ENCODE measurements around the gene PABPN1L.
"Not testable (repeated sequence)": the region's sequence is repeated elsewhere in the genome, so short reads cannot be mapped to it uniquely, and the experiment has no call there.

The PABPN1L gene

DNA sequence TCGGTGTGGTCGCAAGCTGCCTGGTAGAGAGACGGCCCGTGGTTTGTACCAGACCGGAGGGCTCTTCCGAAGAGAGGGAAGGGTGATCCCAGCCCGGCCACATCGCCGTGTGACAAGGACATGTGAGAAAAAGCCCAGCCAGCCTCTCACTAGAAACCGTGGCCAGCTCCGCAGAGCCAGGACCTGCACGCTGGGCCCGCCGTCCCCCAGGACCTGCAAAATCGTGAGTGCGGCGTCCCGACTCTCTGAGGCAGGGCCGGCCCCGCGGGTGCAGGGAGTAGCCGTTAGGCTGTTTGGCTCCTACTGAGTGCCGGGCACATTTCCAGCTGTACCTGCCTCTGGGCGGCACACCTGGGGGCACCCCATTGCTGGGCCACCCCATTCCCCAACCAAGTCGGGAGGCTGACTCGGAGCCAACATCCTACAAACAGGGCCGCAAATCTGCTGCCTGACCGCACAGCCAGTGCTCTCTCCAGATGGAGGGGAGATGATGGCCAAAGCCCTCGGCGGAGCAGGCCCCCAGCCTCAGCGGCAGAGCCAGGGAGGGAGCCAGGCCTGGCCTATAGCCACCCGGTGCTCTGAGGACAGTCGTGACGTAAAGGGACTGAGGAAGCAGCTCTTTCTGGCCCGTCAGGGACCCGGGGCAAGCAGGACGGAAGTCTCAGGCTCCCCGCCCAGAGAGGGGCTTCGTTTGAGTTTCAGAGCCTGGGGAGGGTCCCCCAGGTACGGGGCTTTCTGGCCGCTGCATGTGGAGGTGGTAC, 33.6 kb upstream of the PABPN1L start:
- no peak for DNase-seq

DNA sequence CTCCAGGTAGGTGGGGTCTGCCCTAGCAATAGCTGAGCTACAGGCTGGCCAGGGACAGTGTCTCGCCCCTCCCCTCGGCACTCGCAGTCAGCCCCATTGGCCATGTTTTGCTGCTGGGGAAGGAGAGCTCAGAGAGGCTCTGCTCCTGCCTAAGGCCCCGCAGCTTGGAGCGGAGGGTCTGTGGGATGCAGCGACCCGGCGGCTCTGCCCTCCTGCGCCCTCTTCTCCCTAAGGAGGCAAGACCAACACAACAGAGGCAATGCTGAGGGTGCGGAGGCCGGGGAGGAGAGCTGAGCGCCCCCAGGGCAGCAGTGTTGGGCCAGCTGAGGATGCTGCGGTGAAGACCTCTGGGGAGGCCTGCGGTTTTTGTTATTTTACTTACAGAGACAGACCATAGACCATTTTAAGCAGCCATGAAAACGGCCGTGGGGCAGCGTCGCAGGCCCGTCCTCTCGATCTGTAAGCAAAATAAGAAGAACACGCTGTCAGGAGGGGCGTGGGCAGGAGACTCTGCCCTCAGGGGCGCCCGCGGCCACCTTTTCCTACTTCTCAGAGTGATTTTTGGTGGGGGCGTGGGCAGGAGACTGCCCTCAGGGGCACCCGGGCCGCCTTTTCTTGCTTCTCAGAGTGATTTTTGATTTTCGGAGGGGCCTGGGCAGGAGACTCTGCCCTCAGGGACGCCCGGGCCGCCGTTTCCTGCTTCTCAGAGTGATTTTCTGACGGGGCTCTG, 31.4 kb upstream of the PABPN1L start:
- no peak for DNase-seq

DNA sequence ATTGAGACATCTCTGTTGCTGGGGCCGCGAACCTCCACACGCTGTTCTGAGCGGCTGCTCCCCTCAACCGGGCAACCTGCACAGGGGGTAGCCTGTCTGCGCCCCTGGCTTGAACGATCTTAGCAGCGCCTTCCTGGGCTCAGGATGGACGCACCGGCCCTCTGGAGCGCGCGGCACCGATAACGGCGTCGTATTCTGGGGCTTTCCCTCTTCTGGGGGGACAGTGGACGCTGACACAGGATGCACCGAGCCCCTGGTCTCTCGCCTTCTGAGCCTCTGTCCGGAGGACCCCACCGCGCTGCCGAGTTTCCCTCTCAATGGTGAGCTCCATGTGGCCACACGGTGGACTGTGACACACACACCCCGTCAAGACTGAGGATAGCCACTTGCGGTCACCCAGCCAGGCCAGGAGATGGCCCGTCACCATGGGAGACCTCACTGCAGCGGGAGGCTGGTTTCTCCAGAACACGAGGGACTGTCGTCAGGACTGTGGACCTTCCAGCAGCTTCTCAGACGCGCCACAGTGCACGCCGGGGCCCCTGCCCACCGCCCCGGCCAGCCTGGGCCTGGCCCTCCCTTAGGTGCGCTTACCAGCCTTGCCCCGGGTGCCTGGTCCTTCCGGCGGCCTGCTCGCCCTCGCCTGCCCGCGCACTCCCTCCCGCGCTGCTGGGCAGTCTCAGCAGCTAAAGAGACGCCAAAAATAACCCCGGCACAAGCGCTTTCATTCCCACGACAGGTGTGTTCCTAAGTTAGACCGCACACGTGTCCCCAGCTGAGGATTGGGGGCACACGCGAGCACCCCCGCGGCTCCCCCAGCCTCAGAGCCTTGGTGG, 30.0 kb upstream of the PABPN1L start:
- no peak for DNase-seq

DNA sequence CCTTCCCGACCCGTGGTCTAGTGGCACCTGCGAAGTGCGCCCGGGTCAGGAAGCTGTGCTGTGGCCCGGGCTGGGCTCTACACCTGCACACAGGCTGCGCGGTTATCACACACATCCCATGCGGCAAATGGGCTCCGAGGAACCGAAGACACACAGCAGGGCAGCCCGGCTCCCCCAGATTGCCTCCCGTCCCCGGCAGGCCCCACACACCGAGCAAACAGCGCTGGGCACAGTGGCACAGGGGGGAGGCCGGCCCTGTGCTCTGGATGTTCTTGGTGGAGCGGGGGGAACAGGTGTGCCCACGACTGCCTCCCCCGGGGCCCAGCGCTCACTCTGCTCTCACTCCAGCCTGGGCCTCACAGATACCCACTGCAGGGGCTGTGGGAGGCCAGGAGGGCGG, 28.9 kb upstream of the PABPN1L start:
- no peak for DNase-seq

DNA sequence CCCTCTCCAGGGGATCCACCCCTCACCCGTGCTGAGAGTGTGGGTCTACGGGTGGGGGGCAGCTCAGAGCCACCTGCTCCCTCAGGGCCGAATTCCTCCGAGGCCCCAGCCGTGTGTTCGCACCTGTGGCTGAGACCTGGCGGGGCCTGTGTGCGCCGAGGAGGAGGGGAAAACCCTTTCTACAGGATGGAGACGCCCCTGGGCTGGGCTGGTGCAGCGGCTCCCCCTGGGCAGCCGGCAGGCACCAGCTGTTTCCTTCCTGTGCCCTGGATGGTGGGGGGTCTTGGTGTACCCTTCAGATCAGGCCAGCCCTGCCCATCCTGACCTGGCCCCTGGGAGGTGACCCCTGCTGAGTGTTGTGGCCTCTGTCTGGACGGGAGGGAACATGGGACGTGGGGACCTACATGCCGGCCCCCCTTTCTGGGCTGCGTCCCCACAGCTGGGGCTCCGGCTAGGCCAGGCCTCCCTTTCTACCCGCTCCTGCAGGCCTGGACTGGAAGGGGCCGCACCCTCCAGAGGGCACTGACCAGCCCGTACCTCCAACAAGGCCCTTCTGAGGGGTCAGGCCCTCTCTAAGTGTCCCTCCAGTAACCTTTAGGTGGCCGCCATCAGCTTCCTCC, 28.3 kb upstream of the PABPN1L start:
- DNase-seq = no peak

DNA sequence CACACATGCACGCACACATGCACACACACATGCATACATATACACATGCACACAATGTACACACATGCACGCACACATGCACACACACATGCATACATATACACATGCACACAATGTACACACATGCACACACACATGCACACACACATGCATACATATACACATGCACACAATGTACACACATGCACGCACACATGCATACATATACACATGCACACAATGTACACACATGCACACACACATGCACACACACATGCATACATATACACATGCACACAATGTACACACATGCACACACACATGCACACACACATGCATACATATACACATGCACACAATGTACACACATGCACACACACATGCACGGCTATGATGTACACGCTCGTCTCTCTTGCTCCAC, 27.8 kb upstream of the PABPN1L start:
- not testable (repeated sequence) for DNase-seq

DNA sequence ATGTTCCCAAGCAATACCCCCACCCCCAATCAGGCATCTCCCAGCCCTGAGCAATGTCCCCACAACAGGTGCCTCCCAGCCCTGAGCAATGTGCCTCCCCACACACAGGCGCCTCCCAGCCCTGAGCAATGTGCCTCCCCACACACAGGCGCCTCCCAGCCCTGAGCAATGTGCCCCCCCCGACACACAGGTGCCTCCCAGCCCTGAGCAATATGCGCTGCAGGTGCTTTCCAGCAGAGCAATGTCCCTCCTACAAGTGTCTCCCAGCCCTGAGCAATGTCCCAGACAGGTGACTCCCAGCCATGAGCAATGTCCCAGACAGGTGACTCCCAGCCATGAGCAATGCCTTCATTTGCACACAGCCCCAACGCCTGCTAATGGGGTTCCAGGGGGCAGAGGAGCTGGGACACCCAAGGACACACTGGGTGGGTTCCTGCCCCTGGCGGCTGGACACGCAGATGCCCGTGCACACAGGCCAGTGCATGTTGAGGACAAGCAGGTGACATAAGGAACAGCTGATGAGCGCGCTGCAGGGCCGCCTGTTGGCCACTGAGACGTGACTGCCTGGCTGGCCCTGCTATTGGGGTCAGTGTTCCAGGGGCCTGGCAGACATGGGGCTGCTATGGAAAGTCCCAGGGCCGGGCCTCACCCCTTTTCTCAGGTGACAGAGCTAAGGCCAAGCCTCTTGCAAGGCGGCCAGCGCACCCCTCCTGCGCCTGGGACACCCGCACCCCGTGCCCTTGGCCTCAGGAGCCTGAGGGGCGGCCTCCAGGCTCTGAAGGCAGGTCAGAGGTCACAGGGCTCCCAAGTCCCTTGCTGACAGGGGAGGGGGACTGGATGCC, 26.9 kb upstream of the PABPN1L start:
- no peak for DNase-seq

DNA sequence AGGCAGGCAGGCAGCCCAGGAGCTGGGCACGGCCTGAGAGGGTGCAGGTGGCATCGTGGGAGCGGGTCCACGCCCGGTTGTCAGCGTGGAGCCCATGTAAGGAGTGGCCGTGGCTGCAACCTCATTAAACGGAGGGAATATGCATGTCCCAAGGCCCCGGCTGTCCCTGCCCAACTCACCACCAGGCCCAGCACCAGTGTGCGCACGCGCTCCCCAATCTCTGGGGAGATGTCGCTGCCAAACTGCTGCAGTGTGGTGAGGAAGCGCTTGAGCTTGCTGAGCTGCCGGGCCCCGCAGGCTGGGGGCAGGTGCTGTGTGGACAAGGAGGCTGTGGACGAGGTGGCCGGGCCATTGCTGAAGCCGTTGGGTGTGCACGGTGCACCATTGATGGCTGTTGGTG, 25.6 kb upstream of the PABPN1L start:
- no peak for DNase-seq

DNA sequence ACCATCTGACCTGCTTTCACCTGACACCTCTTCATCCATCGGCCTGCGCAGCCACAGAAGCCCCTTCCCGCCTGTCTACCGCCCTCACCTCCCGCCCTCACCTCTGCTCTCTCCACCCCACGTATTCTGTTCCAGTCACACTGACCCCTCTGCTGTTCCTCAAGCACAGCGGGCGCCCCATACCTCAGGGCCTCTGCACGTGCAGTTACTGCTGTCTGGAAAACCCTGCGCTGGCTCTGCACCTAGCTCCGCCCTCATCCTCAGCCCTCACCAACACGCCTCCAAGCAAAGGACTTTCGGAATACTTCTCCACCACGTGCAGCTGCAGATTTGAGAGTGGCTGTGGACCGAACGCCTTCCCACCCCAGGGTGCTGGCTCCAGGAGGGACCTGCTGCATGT, 24.6 kb upstream of the PABPN1L start:
- no peak for DNase-seq

DNA sequence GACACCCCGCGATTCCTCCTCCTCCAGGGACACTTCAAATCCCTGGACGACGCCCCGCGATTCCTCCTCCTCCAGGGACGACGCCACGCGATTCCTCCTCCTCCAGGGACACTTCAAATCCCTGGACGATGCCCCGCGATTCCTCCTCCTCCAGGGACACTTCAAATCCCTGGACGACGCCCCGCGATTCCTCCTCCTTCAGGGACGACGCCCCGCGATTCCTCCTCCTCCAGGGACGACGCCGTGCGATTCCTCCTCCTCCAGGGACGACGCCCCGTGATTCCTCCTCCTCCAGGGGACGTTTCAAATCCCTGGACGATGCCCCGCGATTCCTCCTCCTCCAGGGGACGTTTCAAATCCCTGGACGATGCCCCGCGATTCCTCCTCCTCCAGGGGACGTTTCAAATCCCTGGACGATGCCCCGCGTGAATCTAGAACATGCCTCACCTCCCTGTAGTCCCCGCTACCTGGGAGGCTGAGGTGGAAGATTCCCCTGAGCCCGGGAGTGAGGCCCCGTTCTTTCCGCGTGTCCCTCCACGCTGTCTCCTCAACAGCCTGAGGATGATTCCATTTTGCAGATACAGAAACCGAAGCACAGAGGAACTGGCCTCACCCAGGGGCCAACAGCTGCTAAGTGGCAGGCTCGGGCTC, 23.4 kb upstream of the PABPN1L start:
- DNase-seq = not testable (repeated sequence)

DNA sequence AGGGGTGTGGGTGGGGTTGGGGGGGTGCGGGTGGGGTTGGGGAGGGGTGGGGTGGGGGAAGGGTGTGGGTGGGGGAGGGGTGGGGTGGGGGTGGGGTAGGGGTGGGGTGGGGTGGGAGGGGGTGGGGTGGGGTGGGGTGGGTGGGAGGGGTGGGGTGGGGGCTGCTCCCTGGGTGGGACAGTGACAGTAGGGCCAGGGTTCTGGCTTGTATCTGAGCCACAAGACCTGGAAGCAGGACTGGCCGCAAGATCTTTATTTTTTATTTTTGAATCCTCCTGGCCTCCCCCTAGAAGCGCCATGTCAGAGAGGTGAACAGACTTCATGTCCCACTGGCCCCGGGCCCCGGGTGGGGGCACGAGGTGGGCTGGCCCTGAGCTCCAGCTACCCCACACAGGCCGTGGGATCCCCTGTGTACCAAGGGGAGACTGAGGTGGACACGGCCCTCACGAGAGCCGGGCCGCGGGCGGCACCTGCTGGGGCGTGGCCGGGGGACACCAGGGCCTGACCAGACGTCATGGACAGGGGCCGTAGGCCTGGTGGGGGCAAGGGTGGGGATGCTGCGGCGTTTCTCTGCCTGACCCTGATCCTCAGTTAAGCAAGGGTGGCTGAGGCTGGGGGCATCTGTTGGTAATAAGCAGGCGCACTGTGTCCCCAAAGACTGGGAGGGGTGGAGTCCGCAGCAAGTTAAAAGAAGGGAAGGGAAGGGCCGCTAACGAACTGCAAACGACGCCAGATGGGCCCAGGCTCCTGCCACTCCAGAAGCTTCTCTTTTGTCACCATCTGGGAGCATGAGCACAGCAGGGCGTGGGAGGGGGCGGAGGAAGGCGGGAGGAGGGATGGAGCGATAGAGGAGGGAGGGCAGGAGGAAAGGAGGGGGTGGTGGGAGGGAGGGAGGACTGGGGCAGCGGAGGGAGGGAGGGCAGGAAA, 22.3 kb upstream of the PABPN1L start:
- peak; percentile 50 for DNase-seq

DNA sequence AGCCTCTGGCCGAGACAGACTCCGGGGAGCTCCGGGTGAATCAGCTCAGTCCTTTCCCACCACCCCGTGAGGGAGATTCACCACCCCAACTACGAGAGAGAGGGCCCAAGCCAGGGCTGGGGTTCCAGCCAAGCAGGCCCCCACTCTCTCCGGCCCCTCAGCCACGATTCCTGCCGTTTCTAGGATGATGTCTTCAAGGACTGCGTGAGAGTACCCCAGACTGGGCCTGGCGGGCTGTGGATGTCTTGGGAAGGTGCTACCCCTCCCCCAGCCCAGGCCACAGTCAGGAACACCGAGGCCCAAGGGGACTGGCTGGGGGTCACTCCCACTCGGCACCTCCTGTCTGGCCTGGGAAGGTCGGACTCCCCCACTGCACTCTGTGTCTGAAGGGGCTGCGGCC, 21.6 kb upstream of the PABPN1L start:
- no peak for DNase-seq

DNA sequence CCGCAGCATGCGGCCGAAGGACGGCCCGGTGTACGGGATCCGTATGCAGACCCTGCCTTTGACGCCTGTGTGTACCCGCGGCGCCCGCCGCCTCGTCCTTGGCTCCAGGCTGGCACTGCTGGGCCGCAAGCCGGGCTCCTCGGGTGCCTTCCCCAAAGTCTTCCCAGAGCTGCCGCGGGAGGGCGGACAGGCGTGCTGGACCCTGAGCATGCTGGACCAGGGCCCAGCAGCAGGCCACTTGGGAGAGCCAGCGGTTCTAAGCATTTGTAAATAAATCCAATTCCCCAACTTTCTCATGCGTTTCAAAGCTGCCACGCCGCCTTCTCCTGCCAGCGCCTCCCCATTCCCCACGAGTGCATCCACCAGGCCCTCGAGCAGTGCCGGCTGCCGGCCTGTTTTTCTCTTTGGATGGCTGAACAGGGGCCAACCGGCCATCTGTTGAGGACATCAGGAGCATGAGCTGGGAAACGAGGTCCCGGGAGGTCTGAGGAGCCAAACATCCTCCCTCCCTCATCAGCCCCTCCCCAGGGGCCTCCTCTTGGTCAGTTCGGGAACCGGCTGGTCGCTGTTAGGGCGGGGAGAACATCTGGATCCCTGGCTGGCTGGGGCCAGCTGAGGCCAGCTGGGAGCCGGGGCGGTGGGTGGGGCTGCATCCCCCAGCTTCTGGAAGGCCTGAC, 20.5 kb upstream of the PABPN1L start:
- no peak for DNase-seq

DNA sequence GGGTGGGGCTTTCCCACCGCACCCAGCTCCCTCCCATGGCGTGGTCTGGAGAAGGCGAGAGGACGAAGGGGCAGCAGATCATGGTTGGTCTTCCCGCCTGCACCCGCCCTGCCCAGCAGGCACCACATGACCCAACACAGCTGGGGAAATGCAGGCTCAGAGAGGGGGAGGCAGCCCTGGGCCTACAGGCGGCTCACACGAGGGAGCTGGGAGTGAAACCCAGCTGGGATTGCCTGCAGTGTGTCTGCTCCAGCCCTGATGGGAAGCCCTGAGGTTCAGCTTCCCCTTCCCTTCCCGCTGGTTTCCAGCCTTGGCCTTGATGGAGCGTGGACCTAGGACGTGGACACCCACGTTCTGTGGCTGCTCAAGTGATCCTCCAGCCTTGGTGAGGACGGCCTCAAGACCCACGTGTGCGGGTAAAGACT, 20.0 kb upstream of the PABPN1L start:
- no peak for DNase-seq

DNA sequence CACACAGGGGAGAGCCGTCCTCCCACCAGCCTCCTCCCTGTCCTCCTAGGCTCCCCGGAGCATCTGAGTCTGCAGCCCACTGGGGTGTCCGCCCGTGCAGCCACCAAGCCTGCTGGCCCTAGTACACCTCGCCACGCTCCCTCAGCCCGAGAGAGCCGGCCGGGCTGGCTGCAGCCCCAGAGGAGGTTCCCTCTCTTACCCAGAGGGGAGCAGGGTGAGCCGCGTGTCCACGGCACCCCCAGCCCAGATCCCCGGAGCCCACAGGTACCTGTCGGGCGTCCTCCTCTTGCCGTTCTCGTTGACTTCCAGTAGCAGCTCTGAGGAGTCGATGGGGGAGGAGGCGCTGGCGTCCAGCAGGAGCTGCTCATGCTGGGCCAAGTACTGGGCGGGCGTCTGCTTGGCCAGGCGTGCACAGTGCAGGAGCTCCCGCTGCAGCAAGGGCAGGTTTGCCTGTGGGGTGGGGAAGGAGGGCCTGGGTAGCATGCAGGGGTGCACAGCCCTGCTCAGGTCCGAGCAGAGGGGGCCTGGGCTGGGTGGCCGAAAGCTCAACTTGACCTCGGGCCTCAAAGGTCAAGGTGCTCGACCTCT, 19.3 kb upstream of the PABPN1L start:
- no peak for DNase-seq

DNA sequence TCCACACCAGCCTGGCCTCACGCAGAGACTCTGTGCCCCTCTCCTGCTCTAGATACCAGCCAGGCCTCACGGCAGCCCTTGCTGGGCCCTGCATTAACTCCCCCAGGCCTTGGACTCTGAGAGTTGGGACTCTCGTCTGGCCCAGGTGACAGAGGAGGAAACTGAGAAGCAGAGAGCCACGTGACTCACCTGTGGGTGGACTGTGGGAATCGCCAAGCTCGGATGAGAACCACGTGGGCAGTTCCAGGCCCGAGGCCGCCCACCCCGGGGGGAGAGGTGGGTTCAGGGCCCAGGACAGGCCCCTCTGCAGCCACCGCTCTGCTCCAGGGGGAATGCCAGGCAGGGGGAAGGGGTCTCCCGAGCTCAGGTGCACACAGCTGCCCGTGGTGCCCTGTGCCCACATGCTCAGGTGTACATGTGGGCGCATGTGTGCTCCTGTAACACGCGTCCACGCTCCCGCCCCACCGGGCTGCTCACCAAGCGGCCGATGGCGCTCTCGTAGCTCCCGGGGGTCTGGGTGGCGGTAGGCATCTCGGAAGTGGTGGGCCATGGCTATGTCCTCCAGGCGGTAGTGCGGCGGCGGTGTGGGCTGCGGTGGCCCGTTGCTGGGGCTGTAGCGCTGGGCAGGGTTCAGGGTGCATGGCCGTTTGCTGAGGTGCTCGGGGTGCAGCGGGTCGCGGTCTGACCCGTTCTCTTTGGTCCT, 18.3 kb upstream of the PABPN1L start:
- no peak for DNase-seq

DNA sequence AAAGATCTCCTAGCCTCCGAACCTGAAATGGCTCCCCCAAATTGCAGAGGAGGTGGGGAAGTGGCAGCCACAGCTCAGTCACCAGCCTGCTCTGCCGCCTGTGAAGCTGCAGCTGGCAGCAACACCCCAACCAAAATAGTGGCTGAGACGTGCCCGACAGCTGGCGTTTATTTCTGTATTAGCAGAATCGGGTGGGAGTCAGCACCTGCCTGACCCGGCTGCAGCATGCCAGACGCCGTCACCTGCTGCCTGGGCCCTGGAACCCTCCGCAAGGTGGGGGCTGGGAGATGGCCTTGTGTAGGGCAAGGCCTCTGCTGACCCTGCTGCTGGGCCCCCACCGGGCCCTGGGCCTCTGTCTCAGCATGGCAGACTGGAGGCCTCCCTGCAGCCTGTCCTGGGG, 17.5 kb upstream of the PABPN1L start:
- DNase-seq = no peak

DNA sequence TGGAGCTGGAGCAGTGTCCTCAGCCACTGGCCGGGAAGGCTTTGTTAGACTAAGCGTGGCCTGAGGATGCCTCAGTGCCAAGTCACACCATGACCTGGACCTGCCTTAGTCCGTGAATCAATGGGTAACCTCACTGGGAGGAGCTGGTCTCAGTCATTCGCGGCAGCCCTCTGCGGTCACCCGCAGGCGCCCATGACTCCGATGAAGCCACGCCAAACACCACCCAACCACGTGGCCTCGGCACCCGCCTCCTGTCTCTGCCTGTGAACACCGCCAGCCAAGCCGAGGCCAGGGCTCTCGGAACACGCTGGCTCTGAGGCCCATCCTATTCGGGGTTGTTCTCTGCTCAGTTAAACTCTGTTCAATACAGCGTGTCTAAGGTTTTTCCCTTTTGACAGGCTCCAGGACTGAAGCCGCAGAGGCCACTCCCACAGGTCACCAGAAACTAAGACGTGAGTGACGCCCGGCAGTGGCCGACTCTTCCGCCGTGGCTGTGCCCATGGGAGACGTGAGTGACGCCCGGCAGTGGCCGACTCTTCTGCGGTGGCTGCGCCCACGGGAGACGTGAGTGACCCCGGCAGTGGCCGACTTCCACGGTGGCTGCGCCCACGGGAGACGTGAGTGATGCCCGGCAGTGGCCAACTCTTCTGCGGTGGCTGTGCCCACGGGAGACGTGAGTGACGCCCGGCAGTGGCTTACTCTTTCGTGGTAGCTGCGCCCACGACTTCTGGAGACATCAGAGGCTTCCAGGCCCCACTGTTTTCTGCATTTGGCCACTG, 16.8 kb upstream of the PABPN1L start:
- no peak for DNase-seq

Measured in NCI-H1436 (cell line).